Stimulated activated CD8-positive, alpha-beta memory T cell treated with anti-CD3 and anti-CD28 coated beads, Interleukin-7, amount 100 ng/mL, for 4 hours (primary cell): ENCODE results near the gene DFFA.
"Not testable (repeated sequence)": the region's sequence is repeated elsewhere in the genome, so short reads cannot be mapped to it uniquely, and the experiment has no call there.

Experiments used
- DNase-seq, 2 donors: peaks; one replicate each; pipeline ENCODE4 v3.0.0-alpha.2; 2020; ENCODE audit warnings: low read depth in 2 of 2

DFFA gene

DNA sequence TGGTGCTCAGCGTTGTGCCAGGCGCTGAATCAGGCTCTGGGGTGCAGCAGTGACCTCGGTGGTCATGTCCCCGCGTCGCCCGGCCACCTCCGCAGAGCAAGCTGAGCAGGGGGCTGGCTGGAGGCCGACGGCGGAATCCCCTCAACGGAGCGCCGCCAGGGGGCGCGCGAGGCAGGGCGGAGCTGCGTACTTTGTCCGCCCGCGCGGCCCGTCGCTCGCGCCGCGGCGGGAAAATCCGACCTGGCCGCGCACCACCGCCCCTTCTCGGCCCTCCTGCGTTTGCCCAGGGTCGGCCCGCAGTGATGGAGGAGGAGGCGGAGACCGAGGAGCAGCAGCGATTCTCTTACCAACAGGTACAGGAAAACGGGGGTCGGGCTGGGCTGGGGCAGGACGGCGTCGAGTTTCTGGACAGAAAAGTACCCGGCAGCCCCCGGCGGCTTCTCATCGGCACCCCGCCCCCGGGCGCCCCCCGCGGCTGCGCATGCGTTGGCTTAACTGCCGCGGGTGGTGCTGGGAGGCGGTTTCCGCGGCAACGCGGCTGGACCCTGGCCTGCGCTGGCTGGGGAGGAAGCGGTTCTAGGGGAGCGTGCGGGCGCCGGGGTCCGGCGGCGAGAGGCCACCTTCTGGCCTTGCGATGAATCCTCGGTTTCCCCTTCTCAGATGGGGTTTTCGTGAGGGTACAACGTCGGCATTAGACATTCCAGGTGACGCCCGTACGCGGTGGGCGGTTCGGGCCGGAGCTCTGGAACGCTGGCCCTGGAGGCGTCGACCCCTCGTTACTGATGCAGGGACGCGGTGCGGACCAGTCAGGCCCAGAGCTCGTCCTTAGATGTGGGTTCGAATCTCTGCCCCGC, 41.9 kb downstream of the DFFA start, which contains the start of gene CENPS:
TSS of gene CENPS (plus strand) at position 218 of the 854 bp plus-strand sequence. CDS start at position 303, 85 bp downstream.
- peak; percentile 80 to 90 for DNase-seq

GRCh38 chr1:10429868-10430215, 42.5 kb downstream of the DFFA start:
- no peak for DNase-seq

DNA sequence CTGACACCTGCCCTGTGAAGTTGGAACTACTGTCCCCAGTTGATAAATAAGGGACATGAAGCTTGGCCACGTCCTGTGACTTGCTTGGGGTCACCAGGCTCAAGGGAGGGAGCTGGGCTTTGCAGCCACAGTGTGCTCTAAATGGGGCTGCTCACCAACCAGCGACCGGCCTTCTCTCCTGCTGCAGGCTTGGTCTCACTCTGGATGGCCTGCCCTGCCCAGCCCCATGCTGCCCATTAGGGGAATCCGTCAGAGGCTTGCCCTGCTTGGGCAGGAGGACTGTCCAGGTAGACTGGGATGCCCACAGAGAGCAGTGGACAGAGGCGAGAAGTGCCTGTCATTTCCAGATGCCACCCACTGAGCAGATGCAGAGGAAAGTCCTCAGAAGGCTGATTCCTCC, 43.3 kb downstream of the DFFA start:
- no peak for DNase-seq

DNA sequence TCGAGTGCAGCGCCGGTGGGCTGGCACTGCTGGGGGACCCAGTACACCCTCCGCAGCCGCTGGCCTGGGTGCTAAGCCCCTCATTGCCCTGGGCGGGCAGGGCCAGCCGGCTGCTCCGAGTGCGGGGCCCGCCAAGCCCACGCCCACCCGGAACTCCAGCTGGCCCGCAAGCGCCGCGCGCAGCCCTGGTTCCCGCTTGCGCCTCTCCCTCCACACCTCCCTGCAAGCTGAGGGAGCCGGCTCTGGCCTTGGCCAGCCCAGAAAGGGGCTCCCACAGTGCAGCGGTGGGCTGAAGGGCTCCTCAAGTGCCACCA, 45.8 kb downstream of the DFFA start:
- DNase-seq, result not testable (repeated sequence)

DNA sequence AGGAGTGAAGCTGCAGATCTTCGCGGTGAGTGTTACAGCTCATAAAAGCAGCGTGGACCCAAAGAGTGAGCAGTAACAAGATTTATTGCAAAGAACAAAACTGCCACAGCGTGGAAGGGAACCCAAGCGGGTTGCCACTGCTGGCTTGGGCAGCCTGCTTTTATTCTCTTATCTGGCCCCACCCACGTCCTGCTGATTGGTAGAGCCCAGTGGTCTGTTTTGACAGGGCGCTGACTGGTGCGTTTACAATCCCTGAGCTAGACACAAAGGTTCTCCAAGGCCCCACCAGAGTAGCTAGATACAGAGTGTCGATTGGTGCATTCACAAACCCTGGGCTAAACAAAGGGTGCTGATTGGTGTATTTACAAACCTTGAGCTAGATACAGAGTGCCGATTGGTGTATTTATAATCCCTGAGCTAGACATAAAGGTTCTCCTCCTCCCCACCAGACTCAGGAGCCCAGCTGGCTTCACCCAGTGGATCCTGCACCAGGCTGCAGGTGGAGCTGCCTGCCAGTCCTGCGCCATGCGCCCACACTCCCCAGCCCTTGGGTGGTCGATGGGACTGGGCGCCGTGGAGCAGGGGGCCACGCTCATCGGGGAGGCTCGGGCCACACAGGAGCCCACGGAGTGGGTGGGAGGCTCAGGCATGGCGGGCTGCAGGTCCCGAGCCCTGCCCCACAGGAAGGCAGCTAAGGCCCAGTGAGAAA, 46.3 kb downstream of the DFFA start:
- DNase-seq, result not testable (repeated sequence)

- DNase-seq, result no peak
Measured at GRCh38 chr1:10424651-10425050, 47.7 kb downstream of the DFFA start.

GRCh38 chr1:10424034-10424433, 48.3 kb downstream of the DFFA start:
- no peak for DNase-seq

GRCh38 chr1:10421637-10422036, 50.7 kb downstream of the DFFA start:
- DNase-seq, result no peak

GRCh38 chr1:10419351-10419750, 53.0 kb downstream of the DFFA start:
- DNase-seq, result no peak

GRCh38 chr1:10418741-10419140, 53.6 kb downstream of the DFFA start:
- DNase-seq, result not testable (repeated sequence)

- not testable (repeated sequence) for DNase-seq
Measured at GRCh38 chr1:10415967-10416366, 56.4 kb downstream of the DFFA start.

- DNase-seq, result no peak
Measured at GRCh38 chr1:10415211-10415930, 57.0 kb downstream of the DFFA start.

DNA sequence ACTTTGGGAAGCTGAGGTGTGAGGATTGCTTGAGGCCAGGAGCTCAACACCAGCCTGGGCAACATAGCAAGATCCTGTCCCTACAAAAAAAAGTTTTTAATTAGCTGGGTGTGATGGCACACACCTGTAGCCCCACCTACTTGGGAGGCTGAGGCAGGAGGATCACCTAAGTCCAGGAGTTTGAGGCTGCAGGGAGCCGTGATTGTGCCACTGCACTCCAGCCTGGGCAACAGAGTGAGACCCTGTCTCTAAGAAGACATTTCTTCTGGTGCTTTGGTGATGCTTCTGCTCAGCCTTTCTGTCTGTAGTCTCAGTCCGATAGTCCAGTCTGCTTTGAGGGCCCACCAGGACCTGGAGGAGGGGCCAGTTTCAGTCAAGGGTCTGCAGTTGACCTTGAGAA, 65.1 kb downstream of the DFFA start:
- no peak for DNase-seq
